SK-N-MC (cell line): ENCODE results near the gene MYO7A.

Experiments
- DNase-seq: peaks from one replicate; pipeline ENCODE4 v3.0.0-alpha.2; 2011; ENCODE audit warnings: low read depth, low spot score
- H3K27ac ChIP-seq: fragments of 200-600 bp; sonication (generic); 2 replicates; pipeline ENCODE4 v1.5.1; 2016; ENCODE audit warnings: mixed run types
- H3K36me3 ChIP-seq: fragments of 200-600 bp; sonication (generic); 2 replicates; pipeline ENCODE4 v1.6.1; 2017; ENCODE audit warnings: antibody characterized with exemption, low read length, mixed read lengths; ENCODE audit not compliant: insufficient read depth
- H3K4me3 ChIP-seq: fragments of 200-600 bp; sonication (generic); 2 replicates; pipeline ENCODE4 v1.5.1; 2016
- H3K9ac ChIP-seq: fragments of 200-600 bp; sonication (generic); 2 replicates; pipeline ENCODE4 v1.8.0; 2017; ENCODE audit warnings: mixed run types, mixed read lengths; ENCODE audit not compliant: insufficient read length
- H3K9me3 ChIP-seq: fragments of 200-600 bp; sonication (generic); 2 replicates; pipeline ENCODE4 v1.6.1; 2017; ENCODE audit warnings: low read depth, mild to moderate bottlenecking, antibody characterized with exemption, low read length, moderate library complexity, mixed read lengths
- EZH2 ChIP-seq: fragments of 200-600 bp; sonication (generic); IDR thresholded peaks from one replicate; pipeline ENCODE4 v1.6.1; 2017; ENCODE audit warnings: antibody characterized with exemption
- FOXP2 ChIP-seq: optimal IDR thresholded peaks from 2 replicates; pipeline ENCODE3; 2011; ENCODE audit warnings: mild to moderate bottlenecking, moderate library complexity; ENCODE audit not compliant: insufficient read depth; ENCODE audit errors: extremely low read length, control extremely low read depth
- POLR2AphosphoS5 ChIP-seq: IDR thresholded peaks from 2 replicates; pipeline ENCODE4 v1.6.1; 2012; ENCODE audit warnings: mild to moderate bottlenecking, low read depth, low read length, borderline replicate concordance

MYO7A gene

GRCh38 chr11:77114089-77114463, 14.0 kb upstream of the MYO7A start:
- Histone ChIP-seq H3K27ac (no peak overlapping the region), H3K4me3 (no peak overlapping the region), H3K9me3 (no peaks in the 10 kb centered on the region), H3K9ac (no peak overlapping the region), H3K36me3 (no peaks in the 10 kb centered on the region)
- TF ChIP-seq FOXP2 = no peak
- TF ChIP-seq EZH2 = no peak
- no peak for TF ChIP-seq POLR2AphosphoS5
- DNase-seq = no peak

- H3K9ac ChIP-seq = no peak overlapping the region
- no peak overlapping the region for H3K27ac ChIP-seq
- TF ChIP-seq FOXP2 (no peak), POLR2AphosphoS5 (no peak), EZH2 (no peak)
- no peaks in the 10 kb centered on the region for H3K9me3 ChIP-seq
- no peak for DNase-seq
- no peak overlapping the region for H3K4me3 ChIP-seq
- no peaks in the 10 kb centered on the region for H3K36me3 ChIP-seq
These were observed 12.8 kb upstream of the MYO7A start for GRCh38 chr11:77115181-77115611.

- Histone ChIP-seq H3K27ac (no peak overlapping the region), H3K36me3 (no peaks in the 10 kb centered on the region), H3K9me3 (no peaks in the 10 kb centered on the region), H3K9ac (no peak overlapping the region), H3K4me3 (no peak overlapping the region)
- no peak for TF ChIP-seq EZH2
- TF ChIP-seq POLR2AphosphoS5 = no peak
- no peak for TF ChIP-seq FOXP2
- DNase-seq = no peak
These were observed 12.1 kb upstream of the MYO7A start for GRCh38 chr11:77115956-77116355.

- Histone ChIP-seq H3K36me3 (no peaks in the 10 kb centered on the region), H3K9ac (no peak overlapping the region), H3K27ac (no peak overlapping the region), H3K4me3 (no peak overlapping the region), H3K9me3 (no peaks in the 10 kb centered on the region)
- no peak for DNase-seq
- TF ChIP-seq EZH2 (no peak), FOXP2 (no peak), POLR2AphosphoS5 (no peak)
These were observed 10.6 kb upstream of the MYO7A start for GRCh38 chr11:77117492-77117891.

- no peak for DNase-seq
- Histone ChIP-seq H3K4me3 (no peak overlapping the region), H3K9me3 (no peaks in the 10 kb centered on the region), H3K36me3 (no peaks in the 10 kb centered on the region), H3K27ac (no peak overlapping the region), H3K9ac (no peak overlapping the region)
- no peak for TF ChIP-seq FOXP2
- no peak for TF ChIP-seq EZH2
- TF ChIP-seq POLR2AphosphoS5 = no peak
These were observed 10.0 kb upstream of the MYO7A start for GRCh38 chr11:77118086-77118485.

- DNase-seq = no peak
- Histone ChIP-seq H3K9ac (no peak overlapping the region), H3K4me3 (no peak overlapping the region), H3K27ac (no peak overlapping the region), H3K36me3 (no peaks in the 10 kb centered on the region), H3K9me3 (no peaks in the 10 kb centered on the region)
- TF ChIP-seq FOXP2 (no peak), POLR2AphosphoS5 (no peak), EZH2 (no peak)
These were observed 9.1 kb upstream of the MYO7A start for GRCh38 chr11:77118971-77119370.

- TF ChIP-seq EZH2 (no peak), POLR2AphosphoS5 (no peak), FOXP2 (no peak)
- H3K4me3 ChIP-seq = no peak overlapping the region
- no peak for DNase-seq
These were observed 8.5 kb upstream of the MYO7A start for GRCh38 chr11:77119531-77119936.

GRCh38 chr11:77120571-77120970, 7.5 kb upstream of the MYO7A start:
- Histone ChIP-seq H3K27ac (no peak overlapping the region), H3K9me3 (no peaks in the 10 kb centered on the region), H3K9ac (no peak overlapping the region), H3K4me3 (no peak overlapping the region), H3K36me3 (no peaks in the 10 kb centered on the region)
- TF ChIP-seq FOXP2 = no peak
- DNase-seq = no peak

More at GRCh38 chr11:77119531-77119936, 8.5 kb upstream of the MYO7A start:
- Histone ChIP-seq H3K27ac (no peak overlapping the region), H3K9me3 (no peaks in the 10 kb centered on the region), H3K36me3 (no peaks in the 10 kb centered on the region), H3K9ac (no peak overlapping the region)

- H3K9me3 ChIP-seq = no peaks in the 10 kb centered on the region
- H3K4me3 ChIP-seq = no peak overlapping the region
- H3K36me3 ChIP-seq = no peaks in the 10 kb centered on the region
- H3K27ac ChIP-seq = no peak overlapping the region
- TF ChIP-seq POLR2AphosphoS5 (no peak), EZH2 (no peak), FOXP2 (no peak)
- no peak for DNase-seq
- H3K9ac ChIP-seq = no peak overlapping the region
These were observed 6.9 kb upstream of the MYO7A start for GRCh38 chr11:77121096-77121640.
